Measurements from ENCODE around the gene NHEJ1.

GRCh38 chr2:219089330-219089729 lies 71.3 kb downstream of the NHEJ1 start:
- TF ChIP-seq CTCF (IDR thresholded peaks at IDR 0.05; ENCODE audit: insufficient read depth, low read length, poor library complexity, severe bottlenecking) (no peak), EZH2phosphoT487 (conservative IDR thresholded peaks at IDR 0.05; ENCODE audit: low read length) (no peak)
